Fibroblast of pulmonary artery (primary cell): ENCODE measurements around the gene SUMF2.
A peak's percentile ranks its signal among the peaks of the same experiment; 100 is the strongest.
"Not testable (repeated sequence)": the region's sequence is repeated elsewhere in the genome, so short reads cannot be mapped to it uniquely, and the experiment has no call there.

Experiments
- DNase-seq: peaks from one replicate; pipeline ENCODE4 v3.0.0-alpha.2; 2010; ENCODE audit warnings: low read depth
- H3K4me3 ChIP-seq: replicated peaks from 2 replicates; pipeline ENCODE4 v1.5.1; 2011; ENCODE audit warnings: low read depth, mild to moderate bottlenecking, control low read depth, low read length, moderate library complexity
- TF ChIP-seq, protein P1 (sequence below): IDR thresholded peaks from 2 replicates; pipeline ENCODE4 v1.5.1; 2011; ENCODE audit warnings: mild to moderate bottlenecking, control low read depth, low read length, inconsistent platforms; ENCODE audit errors: missing control alignments

The SUMF2 gene

GRCh38 chr7:56033671-56034432, 30.2 kb upstream of the SUMF2 start:
- TF ChIP-seq, protein P1, sequence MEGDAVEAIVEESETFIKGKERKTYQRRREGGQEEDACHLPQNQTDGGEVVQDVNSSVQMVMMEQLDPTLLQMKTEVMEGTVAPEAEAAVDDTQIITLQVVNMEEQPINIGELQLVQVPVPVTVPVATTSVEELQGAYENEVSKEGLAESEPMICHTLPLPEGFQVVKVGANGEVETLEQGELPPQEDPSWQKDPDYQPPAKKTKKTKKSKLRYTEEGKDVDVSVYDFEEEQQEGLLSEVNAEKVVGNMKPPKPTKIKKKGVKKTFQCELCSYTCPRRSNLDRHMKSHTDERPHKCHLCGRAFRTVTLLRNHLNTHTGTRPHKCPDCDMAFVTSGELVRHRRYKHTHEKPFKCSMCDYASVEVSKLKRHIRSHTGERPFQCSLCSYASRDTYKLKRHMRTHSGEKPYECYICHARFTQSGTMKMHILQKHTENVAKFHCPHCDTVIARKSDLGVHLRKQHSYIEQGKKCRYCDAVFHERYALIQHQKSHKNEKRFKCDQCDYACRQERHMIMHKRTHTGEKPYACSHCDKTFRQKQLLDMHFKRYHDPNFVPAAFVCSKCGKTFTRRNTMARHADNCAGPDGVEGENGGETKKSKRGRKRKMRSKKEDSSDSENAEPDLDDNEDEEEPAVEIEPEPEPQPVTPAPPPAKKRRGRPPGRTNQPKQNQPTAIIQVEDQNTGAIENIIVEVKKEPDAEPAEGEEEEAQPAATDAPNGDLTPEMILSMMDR: peak; percentile 21
- peak overlapping the region; percentile 70 for H3K4me3 ChIP-seq
- peak; percentile 76 for DNase-seq

DNA sequence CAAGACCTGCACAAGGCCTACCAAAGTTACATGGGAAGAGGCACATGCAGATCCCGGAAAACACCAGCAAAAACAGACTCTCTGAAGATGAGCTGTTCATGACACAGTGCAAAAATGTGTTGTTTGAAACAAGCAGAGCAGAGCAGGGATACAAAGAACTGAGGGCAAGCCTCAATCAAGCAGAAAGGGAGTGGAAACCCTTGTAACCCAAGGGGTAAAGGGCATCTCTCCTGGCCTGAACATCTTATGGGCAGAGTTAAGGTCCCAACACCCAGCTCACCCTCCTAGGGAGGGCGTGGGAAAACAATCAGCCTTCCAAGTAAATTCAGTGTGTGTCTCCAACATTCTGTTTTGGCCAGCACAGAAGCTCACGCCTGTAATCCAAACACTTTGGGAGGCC, 23.4 kb upstream of the SUMF2 start:
- H3K4me3 ChIP-seq: no peak overlapping the region
- no peak for DNase-seq
- TF ChIP-seq, protein P1: no peak

DNA sequence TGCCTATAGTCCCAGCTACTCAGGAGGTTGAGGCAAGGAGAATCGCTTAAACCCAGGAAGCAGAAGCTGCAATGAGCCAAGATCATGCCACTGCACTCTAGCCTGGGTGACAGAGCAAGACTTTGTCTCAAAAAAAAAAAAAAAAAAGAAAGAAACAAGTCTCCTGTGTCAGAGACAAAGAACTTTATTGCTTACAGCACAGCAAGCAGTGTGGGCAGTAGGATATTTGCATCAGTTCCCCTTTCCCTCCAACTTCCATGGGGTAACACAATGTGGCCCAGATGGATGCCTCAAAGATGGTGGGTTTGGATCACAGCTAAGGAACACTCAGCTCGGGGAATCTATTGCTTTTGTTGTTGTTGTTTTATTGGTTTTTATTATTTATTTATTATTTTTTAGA, 18.3 kb upstream of the SUMF2 start:
- H3K4me3 ChIP-seq, DNase-seq: not testable (repeated sequence)

GRCh38 chr7:56046721-56047445, 17.2 kb upstream of the SUMF2 start:
- TF ChIP-seq, protein P1: no peak
- H3K4me3 ChIP-seq: no peak overlapping the region
- DNase-seq: peak; percentile 95

DNA sequence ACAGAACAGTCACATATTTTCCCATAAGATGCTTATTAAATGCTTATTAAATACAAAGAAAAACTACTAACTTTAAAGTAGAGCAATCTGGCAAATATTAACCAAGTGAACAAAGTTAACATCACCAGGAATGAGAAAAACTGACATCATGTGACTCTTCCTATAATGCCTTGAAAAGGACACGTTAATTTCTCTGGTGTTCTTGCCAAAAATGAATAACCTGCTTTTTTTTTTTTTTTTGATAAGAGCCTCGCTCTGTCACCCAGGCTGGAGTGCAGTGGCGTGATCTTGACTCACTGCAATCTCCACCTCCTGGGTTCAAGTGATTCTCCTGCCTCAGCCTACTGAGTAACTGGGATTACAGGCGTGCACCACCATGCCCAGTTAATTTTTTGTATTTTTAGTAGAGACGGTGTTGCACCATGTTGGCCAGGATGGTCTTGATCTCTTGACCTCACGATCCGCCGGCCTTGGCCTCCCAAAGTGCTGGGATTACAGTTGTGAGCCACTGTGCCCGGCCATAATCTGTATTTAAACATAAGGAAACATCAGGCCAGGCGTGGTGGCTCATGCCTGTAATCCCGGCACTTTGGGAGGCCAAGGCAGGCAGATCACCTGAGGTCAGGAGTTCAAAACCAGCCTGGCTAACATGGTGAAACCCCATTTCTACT, 16.5 kb upstream of the SUMF2 start:
- not testable (repeated sequence) for H3K4me3 ChIP-seq
- DNase-seq: peak; percentile 38

DNA sequence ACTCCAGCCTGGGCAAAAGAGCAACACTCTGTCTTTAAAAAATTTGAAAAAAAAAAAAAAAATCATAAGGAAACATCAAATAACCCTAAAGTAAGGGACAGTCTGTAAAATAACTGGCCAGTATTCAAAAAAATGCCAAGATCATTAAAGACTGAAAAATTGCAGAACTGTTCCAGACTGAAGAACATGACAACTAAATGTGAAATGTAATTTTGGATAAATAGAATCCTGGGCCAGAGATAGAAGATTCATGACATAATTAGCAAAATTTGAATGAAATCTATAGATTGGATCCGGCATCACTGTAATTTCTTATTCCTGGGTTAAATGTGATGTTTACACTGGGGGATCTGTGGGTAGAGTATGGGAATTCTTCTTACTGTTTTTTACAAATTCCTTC, 15.8 kb upstream of the SUMF2 start:
- H3K4me3 ChIP-seq: no peak overlapping the region
- TF ChIP-seq, protein P1: no peak
- no peak for DNase-seq

DNA sequence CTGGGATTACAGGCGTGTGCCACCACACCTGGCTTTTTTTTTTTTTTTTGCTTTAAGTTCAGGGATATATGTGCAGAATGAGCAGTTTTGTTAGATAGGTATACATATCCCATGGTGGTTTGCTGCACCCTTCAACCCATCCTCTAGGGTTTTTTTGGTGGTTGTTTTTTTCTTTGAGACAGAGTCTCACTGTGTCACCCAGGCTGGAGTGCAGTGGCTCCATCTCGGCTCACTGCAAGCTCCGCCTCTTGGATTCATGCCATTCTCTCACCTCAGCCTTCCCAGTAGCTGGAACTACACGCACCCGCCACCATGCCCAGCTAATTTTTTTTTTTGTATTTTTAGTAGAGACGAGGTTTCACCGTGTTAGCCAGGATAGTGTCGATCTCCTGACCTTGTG, 15.3 kb upstream of the SUMF2 start:
- not testable (repeated sequence) for DNase-seq, H3K4me3 ChIP-seq

DNA sequence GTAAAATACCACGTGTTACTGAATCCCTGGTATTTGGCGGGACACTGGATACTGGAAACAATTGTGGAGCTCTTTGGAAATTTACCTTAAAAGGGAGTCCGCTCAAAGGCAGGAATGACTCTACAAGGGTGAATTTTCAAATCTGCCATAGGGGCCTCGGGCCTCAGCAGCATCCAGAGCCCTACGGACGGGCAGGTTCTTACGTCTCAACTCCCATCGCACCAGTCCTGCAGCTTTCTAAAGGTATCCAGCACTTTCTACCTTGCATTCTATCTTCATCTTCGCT, 13.1 kb upstream of the SUMF2 start:
- peak overlapping the region; percentile 93 for H3K4me3 ChIP-seq
- no peak for DNase-seq
- TF ChIP-seq, protein P1: no peak
